Bronchial epithelial cell (primary cell): ENCODE data around the gene HELZ2. TPM values are rescaled to one million over a fixed set of nuclear protein-coding genes. Genes with fewer than 3 reads are reported as not detected.
A peak's percentile ranks its signal among the peaks of the same experiment; 100 is the strongest.

Experiments
- DNase-seq: peaks from one replicate; pipeline ENCODE4 v3.0.0-alpha.2; 2010; ENCODE audit warnings: low read depth
- FAIRE-seq: peaks from 2 replicates; lab custom pipeline; 2011; peaks lifted over from hg19 to GRCh38; lab: Jason Lieb, UNC
- H3K27me3 ChIP-seq: 2 replicates; pipeline ENCODE4 v1.5.1; 2011; ENCODE audit warnings: low read length; ENCODE audit not compliant: control insufficient read depth, insufficient read depth
- H3K36me3 ChIP-seq: 2 replicates; pipeline ENCODE4 v1.5.1; 2011; ENCODE audit warnings: low read length; ENCODE audit not compliant: control insufficient read depth, insufficient read depth
- H3K4me3 ChIP-seq: 2 replicates; pipeline ENCODE4 v1.5.1; 2011; ENCODE audit warnings: mild to moderate bottlenecking, low read depth, low read length, control low read depth
- total RNA-seq: library from RNA; depleted of rRNA; stranded (reverse); fragments of >200 nt; gene quantifications from 2 replicates; pipeline ENCODE4 v1.2.1, GENCODE V29; 2014
- TF ChIP-seq, protein P1 (sequence below): IDR thresholded peaks from 2 replicates; pipeline ENCODE4 v1.5.1; 2011; ENCODE audit warnings: mild to moderate bottlenecking, moderate library complexity, low read length, control low read depth, inconsistent platforms; ENCODE audit not compliant: insufficient read depth, severe bottlenecking

Gene HELZ2
- total RNA-seq, 1 donor from 2014 or later: 13.7 TPM

DNA sequence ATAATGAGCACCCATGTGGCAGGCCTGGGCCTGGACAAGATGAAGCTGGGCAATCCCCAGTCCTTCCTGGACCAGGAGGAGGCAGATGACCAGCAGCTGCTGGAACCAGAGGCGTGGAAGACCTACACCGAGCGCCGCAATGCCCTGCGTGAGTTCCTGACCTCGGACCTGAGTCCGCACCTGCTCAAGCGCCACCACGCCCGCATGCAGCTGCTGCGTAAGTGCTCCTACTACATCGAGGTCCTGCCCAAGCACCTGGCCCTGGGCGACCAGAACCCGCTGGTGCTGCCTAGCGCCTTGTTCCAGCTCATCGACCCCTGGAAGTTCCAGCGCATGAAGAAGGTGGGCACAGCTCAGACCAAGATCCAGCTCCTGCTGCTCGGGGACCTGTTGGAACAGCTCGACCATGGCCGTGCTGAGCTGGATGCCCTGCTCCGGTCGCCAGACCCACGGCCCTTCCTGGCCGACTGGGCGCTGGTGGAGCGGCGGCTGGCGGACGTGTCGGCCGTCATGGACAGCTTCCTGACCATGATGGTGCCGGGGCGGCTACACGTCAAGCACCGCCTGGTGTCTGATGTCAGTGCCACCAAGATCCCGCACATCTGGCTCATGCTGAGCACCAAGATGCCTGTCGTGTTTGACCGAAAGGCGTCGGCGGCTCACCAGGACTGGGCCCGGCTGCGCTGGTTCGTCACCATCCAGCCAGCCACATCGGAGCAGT lies 18.2 kb downstream of the HELZ2 start:
- H3K27me3 ChIP-seq: no peaks in the 10 kb centered on the region
- TF ChIP-seq, protein P1, sequence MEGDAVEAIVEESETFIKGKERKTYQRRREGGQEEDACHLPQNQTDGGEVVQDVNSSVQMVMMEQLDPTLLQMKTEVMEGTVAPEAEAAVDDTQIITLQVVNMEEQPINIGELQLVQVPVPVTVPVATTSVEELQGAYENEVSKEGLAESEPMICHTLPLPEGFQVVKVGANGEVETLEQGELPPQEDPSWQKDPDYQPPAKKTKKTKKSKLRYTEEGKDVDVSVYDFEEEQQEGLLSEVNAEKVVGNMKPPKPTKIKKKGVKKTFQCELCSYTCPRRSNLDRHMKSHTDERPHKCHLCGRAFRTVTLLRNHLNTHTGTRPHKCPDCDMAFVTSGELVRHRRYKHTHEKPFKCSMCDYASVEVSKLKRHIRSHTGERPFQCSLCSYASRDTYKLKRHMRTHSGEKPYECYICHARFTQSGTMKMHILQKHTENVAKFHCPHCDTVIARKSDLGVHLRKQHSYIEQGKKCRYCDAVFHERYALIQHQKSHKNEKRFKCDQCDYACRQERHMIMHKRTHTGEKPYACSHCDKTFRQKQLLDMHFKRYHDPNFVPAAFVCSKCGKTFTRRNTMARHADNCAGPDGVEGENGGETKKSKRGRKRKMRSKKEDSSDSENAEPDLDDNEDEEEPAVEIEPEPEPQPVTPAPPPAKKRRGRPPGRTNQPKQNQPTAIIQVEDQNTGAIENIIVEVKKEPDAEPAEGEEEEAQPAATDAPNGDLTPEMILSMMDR: no peak
- FAIRE-seq (no peak), DNase-seq (no peak)
- H3K36me3 ChIP-seq: peaks cover 9% of the 10 kb centered on the region
- no peak overlapping the region for H3K4me3 ChIP-seq

DNA sequence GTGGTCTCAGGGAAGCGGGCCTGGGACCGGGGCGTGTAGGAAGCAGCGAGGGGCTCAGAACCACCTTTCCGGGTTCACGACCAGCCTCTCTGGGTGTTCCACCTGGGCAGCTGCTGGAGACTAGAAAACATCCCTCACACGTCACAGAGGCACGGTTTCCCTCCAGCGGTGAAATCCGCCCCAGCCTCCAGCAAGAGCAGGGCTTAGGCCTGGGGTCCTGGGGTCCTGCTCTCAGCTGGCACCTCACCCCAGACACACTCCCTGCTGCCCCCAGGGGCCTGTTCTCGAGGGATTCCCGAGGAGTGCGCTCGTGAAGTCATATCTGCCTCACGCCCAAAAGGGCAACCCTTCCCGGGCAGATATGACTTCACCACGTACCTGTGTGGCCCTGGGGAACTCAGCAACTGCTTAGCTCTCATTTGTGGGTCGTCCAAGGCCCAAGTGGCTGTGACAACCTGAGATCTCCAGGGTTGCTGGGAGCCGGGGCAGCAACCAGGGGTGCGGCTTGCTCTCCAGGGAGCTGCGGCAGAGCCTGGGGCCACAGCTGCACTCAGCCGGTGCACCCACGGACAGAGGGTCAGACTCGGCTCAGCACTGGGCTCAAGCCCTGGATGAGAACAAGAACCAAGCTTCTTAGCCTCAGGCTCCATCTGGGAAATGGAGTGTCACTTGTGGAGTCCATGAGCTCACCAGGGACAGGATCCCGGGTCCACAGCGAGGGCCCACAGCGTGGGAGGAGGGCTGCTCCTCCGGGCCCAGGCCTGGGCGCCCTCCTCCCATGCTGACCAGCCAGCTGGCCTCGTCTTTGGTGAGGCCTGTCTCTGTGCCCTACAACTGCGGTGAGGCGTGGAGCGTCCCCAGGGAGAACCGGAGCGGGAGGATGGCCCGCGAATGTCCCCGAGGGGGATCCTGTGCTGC lies 19.4 kb downstream of the HELZ2 start:
- TF ChIP-seq, protein P1: no peak
- DNase-seq (no peak), FAIRE-seq (no peak)
- no peaks in the 10 kb centered on the region for H3K36me3 ChIP-seq
- H3K27me3 ChIP-seq: no peaks in the 10 kb centered on the region
- peak overlapping the region; percentile 45 for H3K4me3 ChIP-seq

DNA sequence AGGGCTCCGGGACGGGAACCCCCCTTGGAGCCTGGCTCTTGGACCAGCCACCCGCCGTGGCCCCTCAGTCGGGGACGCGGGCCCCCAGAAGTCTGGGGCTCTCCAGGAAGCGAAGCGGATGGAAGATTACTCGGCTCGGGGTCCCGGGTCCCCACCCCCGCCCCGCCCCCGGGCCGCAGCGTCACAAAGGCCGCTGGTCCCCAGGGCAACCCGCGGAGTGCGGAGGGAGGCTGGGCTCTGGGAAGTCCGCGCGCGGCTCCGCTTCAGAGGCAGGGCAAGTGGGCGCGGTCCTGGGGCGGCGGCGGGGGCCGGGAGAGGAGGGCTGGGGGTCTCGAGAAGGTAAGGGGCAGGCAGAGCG lies 20.1 kb downstream of the HELZ2 start, which contains the start of gene FNDC11:
Gene FNDC11 (plus strand): TSS at position 227 of the 358 bp plus-strand sequence. CDS start 1,505 bp downstream, outside the sequence.
- H3K4me3 ChIP-seq: peak within 1 kb of the TSS; percentile 45
- FAIRE-seq (no peak), DNase-seq (no peak)

DNA sequence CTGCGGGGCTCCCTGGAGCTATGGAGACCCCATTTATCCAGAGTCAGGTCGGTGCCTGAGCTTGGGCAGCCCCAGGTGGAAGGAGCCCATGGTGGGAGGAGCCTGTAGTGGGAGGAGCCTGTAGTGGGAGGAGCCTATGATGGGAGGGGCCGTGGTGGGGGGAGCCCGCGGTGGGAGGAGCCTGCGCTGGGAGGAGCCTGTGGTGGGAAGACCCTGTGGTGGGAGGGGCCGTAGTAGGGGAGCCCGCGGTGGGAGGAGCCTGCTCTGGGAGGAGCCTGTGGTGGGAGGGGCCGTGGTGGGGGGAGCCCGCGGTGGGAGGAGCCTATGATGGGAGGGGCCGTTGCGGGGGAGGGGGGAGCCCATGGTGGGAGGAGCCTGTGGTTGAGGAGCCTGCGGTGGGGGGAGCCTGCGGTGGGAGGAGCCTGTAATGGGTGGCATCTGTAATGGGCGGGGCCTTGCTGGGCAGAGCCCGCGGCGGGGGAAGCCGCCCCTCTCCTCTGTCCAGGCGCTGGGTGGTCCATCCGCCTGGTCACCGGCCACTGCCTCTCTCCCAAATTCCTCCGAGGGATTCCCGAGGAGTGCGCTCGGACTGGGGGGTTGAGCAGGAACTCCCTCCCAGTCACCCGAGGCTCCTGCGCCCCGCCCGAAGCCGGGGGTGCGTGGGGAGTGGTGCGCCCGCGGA lies 20.6 kb downstream of the HELZ2 start:
- TF ChIP-seq, protein P1: no peak
- DNase-seq (peak; percentile 59), FAIRE-seq (no peak)
- H3K4me3 ChIP-seq: peak overlapping the region; percentile 45
- no peaks in the 10 kb centered on the region for H3K27me3 ChIP-seq
- no peaks in the 10 kb centered on the region for H3K36me3 ChIP-seq

More for the DNA sequence above, 20.1 kb downstream of the HELZ2 start, which contains the start of gene FNDC11:
- no peaks in the 10 kb centered on the region for H3K36me3 ChIP-seq
- no peaks in the 10 kb centered on the region for H3K27me3 ChIP-seq
- TF ChIP-seq, protein P1: no peak

DNA sequence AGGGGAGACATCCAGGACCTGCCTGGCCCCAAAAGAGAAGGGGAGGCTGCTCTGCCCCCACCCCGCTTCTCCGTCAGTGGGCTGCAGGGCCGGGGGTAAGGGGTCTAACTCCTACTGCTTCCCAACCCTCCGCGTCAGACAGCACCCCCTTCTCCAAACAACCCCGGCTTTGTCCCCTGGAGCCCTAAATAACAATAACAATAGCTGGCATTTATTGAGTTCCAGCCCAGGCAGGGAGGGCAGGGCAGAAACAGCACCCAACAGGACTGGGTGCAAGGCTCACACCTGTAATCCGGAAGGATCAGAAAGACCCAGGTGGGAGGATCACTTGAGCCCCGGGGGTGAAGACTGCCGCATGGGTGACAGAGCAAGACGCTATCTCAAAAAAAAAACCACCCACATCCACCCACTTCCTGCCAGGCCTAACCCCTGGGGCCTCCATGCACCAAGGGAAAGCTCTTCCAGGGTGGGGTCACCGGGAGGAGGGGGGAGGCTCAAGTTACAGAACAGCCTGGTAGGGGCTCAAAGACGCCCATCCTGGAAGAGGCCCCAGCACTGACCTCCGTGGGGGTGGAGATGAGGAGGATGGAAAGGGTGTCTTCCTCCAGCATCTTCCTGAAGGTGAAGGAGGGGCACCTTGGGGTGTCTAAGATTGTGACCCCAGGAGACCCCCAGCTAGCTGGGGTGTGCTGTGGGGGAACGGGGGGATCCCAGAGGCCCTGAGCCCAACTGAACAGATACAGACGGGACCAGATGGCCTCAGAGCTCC lies 21.4 kb downstream of the HELZ2 start:
- Histone ChIP-seq H3K4me3 (no peak overlapping the region), H3K27me3 (no peaks in the 10 kb centered on the region), H3K36me3 (no peaks in the 10 kb centered on the region)
- FAIRE-seq (no peak), DNase-seq (peak; percentile 35)
- TF ChIP-seq, protein P1: no peak
